ENCODE measurements around the gene CCDC188. TPM values are rescaled to one million over a fixed set of nuclear protein-coding genes. Genes with fewer than 3 reads are reported as not detected.

CCDC188 gene
- total and polyA plus RNA-seq, 2 donors (not counting 1 experiment from before 2014, with no cell fraction given): not detected

DNA sequence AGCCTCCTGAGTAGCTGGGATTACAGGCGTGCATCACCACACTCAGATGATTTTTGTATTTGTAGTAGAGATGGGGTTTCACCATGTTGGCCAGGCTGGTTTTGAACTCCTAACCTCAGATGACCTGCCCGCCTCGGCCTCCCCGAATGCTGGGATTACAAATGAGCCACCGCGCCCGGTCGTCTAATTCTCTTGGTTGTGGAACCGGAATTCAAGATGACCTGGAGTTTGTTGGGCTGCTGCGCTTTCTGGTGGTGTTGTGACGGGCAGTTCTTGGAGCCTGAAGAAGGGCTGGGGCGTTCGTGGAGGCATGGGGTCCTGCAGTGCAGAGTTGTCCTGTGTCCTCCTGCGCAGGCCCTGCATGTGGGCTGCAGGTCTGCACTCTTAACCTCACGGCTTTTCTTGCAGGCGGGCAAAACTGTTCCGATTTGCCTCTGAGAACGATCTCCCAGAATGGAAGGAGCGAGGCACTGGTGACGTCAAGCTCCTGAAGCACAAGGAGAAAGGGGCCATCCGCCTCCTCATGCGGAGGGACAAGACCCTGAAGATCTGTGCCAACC lies 28.9 kb downstream of the CCDC188 start:
- intact Hi-C loops (cut with micrococcal nuclease): no loop called here
- Histone ChIP-seq H3K79me2 (ENCODE audit: control insufficient read depth, insufficient read depth, low read length) (peaks cover 64% of the 10 kb centered on the region), H3K27ac (ENCODE audit: low read length in 2 of 2) (no peak overlapping the region), H2AFZ (ENCODE audit: insufficient read depth, low read depth, low read length, poor library complexity, severe bottlenecking) (no peak overlapping the region), H4K20me1 (ENCODE audit: control insufficient read depth, insufficient read depth, low read length, poor library complexity, severe bottlenecking) (peaks cover 66% of the 10 kb centered on the region), H3K27me3 (replicated peaks in 1 of 4; ENCODE audit: control extremely low read depth in 1 of 4, control insufficient read depth in 3 of 4, insufficient read depth in 4 of 4, low read length in 3 of 4) (no peaks in the 10 kb centered on the region), H3K9me3 (ENCODE audit: control extremely low read depth in 1 of 3, control insufficient read depth in 2 of 3, insufficient read depth in 1 of 3, low read length in 2 of 3) (no peaks in the 10 kb centered on the region), H3K36me3 (replicated peaks in 1 of 2; ENCODE audit: control extremely low read depth in 1 of 2, control insufficient read depth in 1 of 2, extremely low read depth in 1 of 2, insufficient read depth in 2 of 2, low read length in 1 of 2) (peaks cover 0 to 45% of the 10 kb centered on the region in 2 experiments), H3K9ac (ENCODE audit: low read length) (no peak overlapping the region), H3K4me2 (replicated peaks; ENCODE audit: low read depth, low read length, poor library complexity, severe bottlenecking) (no peak overlapping the region), H3K4me1 (ENCODE audit: control insufficient read depth in 2 of 2, insufficient read depth in 2 of 2, low read length in 2 of 2) (peaks cover 11 to 24% of the 10 kb centered on the region in 2 donors), H3K4me3 (ENCODE audit: control extremely low read depth in 1 of 5, extremely low read depth in 1 of 5, insufficient read depth in 1 of 5, low read depth in 2 of 5, low read length in 4 of 5) (no peak overlapping the region)
- H3K27me3 Mint-ChIP-seq: no peaks in the 10 kb centered on the region
- H3K9me3 Mint-ChIP-seq (ENCODE audit: insufficient read depth): no peaks in the 10 kb centered on the region
- no peak overlapping the region for H3K4me3 Mint-ChIP-seq
- TF ChIP-seq CTCF (IDR thresholded peaks at IDR 0.05) (no peak), EZH2 (IDR thresholded peaks at IDR 0.05; ENCODE audit: borderline replicate concordance, insufficient read depth, low read depth, low read length, poor library complexity, severe bottlenecking) (no peak)
- ChIA-PET POLR2A (no interaction called here), CTCF (interaction anchor here (0.7 kb wide), 1 partner anchor 16 kb away, joined by 4 read pairs; no protein-coding TSS in a partner anchor)
- DNase-seq: no peak
- WGBS (ENCODE audit: insufficient coverage): 97% methylated on average over 21 of the region's 22 CpGs
- H3K4me1 Mint-ChIP-seq: peaks cover 19% of the 10 kb centered on the region
- no peak overlapping the region for H3K27ac Mint-ChIP-seq
- ATAC-seq (ENCODE audit: low read depth): no peak

- WGBS (ENCODE audit: insufficient coverage): 61% methylated on average over 3 of the region's 8 CpGs
- H3K79me2 ChIP-seq (ENCODE audit: control insufficient read depth, insufficient read depth, low read length): peaks cover 76% of the 10 kb centered on the region
- CTCF ChIA-PET: interaction anchor here (0.9 kb wide), 1 partner anchor 11 kb away, joined by 5 read pairs; no protein-coding TSS in a partner anchor
- H3K27me3 Mint-ChIP-seq: no peaks in the 10 kb centered on the region
- intact Hi-C loops (cut with micrococcal nuclease): loop anchor here (5.0 to 10.0 kb wide), 2 partner anchors 736 to 884 kb away; partner anchors contain the start of genes PI4KA, SNAP29 and THAP7
- no peak for ATAC-seq (ENCODE audit: low read depth)
- TF ChIP-seq EZH2 (IDR thresholded peaks at IDR 0.05; ENCODE audit: borderline replicate concordance, insufficient read depth, low read depth, low read length, poor library complexity, severe bottlenecking) (no peak), CTCF (IDR thresholded peaks at IDR 0.05) (no peak)
- H3K4me3 ChIP-seq (ENCODE audit: control extremely low read depth in 1 of 5, extremely low read depth in 1 of 5, insufficient read depth in 1 of 5, low read depth in 2 of 5, low read length in 4 of 5): peak overlapping the region; percentile 42 to 80 (median 71)
- H3K9me3 ChIP-seq (ENCODE audit: control extremely low read depth in 1 of 3, control insufficient read depth in 2 of 3, insufficient read depth in 1 of 3, low read length in 2 of 3): no peaks in the 10 kb centered on the region
- peak overlapping the region; percentile 6 to 72 for H3K27ac ChIP-seq (ENCODE audit: low read length in 2 of 2)
- H2AFZ ChIP-seq (ENCODE audit: insufficient read depth, low read depth, low read length, poor library complexity, severe bottlenecking): peak overlapping the region; percentile 84
- peaks cover 19 to 37% of the 10 kb centered on the region in 2 donors for H3K4me1 ChIP-seq (ENCODE audit: control insufficient read depth in 2 of 2, insufficient read depth in 2 of 2, low read length in 2 of 2)
- no peak for DNase-seq
- peak overlapping the region; percentile 93 for H3K9ac ChIP-seq (ENCODE audit: low read length)
- peaks cover 65% of the 10 kb centered on the region for H4K20me1 ChIP-seq (ENCODE audit: control insufficient read depth, insufficient read depth, low read length, poor library complexity, severe bottlenecking)
- H3K27ac Mint-ChIP-seq: peak overlapping the region; percentile 82
- peaks cover 0 to 34% of the 10 kb centered on the region in 2 experiments for H3K36me3 ChIP-seq (replicated peaks in 1 of 2; ENCODE audit: control extremely low read depth in 1 of 2, control insufficient read depth in 1 of 2, extremely low read depth in 1 of 2, insufficient read depth in 2 of 2, low read length in 1 of 2)
- H3K4me1 Mint-ChIP-seq: peaks cover 30% of the 10 kb centered on the region
- H3K9me3 Mint-ChIP-seq (ENCODE audit: insufficient read depth): no peaks in the 10 kb centered on the region
- H3K27me3 ChIP-seq (replicated peaks in 1 of 4; ENCODE audit: control extremely low read depth in 1 of 4, control insufficient read depth in 3 of 4, insufficient read depth in 4 of 4, low read length in 3 of 4): no peaks in the 10 kb centered on the region
- H3K4me3 Mint-ChIP-seq: peak overlapping the region; percentile 83
- H3K4me2 ChIP-seq (replicated peaks; ENCODE audit: low read depth, low read length, poor library complexity, severe bottlenecking): peak overlapping the region; percentile 95
- POLR2A ChIA-PET: interaction anchor here (1.2 kb wide), 1 partner anchor 11 kb away, joined by 3 read pairs; no protein-coding TSS in a partner anchor
These were observed 32.4 kb downstream of the CCDC188 start for GRCh38 chr22:20118300-20119020.
